Measurements from ENCODE around the gene ASIC4. TPM values are rescaled to one million over a fixed set of nuclear protein-coding genes. Genes with fewer than 3 reads are reported as not detected.

The ASIC4 gene
- total RNA-seq, 1 donor from 2014 or later, result not detected

GRCh38 chr2:219570924-219571310 is 56.6 kb downstream of the ASIC4 start:
- ATAC-seq (ENCODE audit: poor library complexity) (peak; percentile 10), DNase-seq (no peak)
- intact Hi-C loops (cut with DNase I), result no loop called here

GRCh38 chr2:219571311-219572236 is 57.3 kb downstream of the ASIC4 start, which contains the start of gene OBSL1:
Gene OBSL1, minus strand, starts transcription at chr2:219571539. Its CDS starts 307 bp downstream, at chr2:219571232.
- ATAC-seq (ENCODE audit: poor library complexity) (peak; percentile 86), DNase-seq (peak; percentile 88)
- intact Hi-C loops (cut with DNase I), result no loop called here

- ATAC-seq (ENCODE audit: poor library complexity), result no peak
- DNase-seq, result no peak
- intact Hi-C loops (cut with DNase I), result no loop called here
Observed at GRCh38 chr2:219572237-219573001, 58.1 kb downstream of the ASIC4 start, which contains the start of gene INHA. Gene INHA, plus strand, starts transcription at chr2:219572310. Its CDS starts 65 bp downstream, at chr2:219572375.

GRCh38 chr2:219573166-219573565 is 58.9 kb downstream of the ASIC4 start:
- intact Hi-C loops (cut with DNase I), result no loop called here
- DNase-seq, result no peak
- no peak for ATAC-seq (ENCODE audit: poor library complexity)

GRCh38 chr2:219574484-219575311 is 60.4 kb downstream of the ASIC4 start:
- DNase-seq, result no peak
- ATAC-seq (ENCODE audit: poor library complexity), result no peak
- intact Hi-C loops (cut with DNase I), result no loop called here

- intact Hi-C loops (cut with DNase I), result no loop called here
- ATAC-seq (ENCODE audit: poor library complexity), result no peak
- no peak for DNase-seq
Observed at GRCh38 chr2:219575566-219576504, 61.6 kb downstream of the ASIC4 start.

GRCh38 chr2:219576505-219577388 is 62.5 kb downstream of the ASIC4 start:
- intact Hi-C loops (cut with DNase I), result no loop called here
- ATAC-seq (ENCODE audit: poor library complexity), result no peak
- DNase-seq, result no peak

GRCh38 chr2:219578811-219579613 is 64.7 kb downstream of the ASIC4 start:
- DNase-seq (no peak), ATAC-seq (ENCODE audit: poor library complexity) (no peak)
- intact Hi-C loops (cut with DNase I), result no loop called here

- ATAC-seq (ENCODE audit: poor library complexity) (no peak), DNase-seq (no peak)
- intact Hi-C loops (cut with DNase I), result no loop called here
Observed at GRCh38 chr2:219581346-219581745, 67.1 kb downstream of the ASIC4 start.

Small RNA genes lying within 50 kb of the gene (microRNA-seq; reads per million reads assigned to microRNA genes)
- gene MIR3132, result 5.5 reads per million, percentile 15 among the genes with 10 or more reads in this experiment

Other genes with a start within 250 kb of the ASIC4 start
- gene DNAJB2, start 235.1 kb upstream of the ASIC4 start, total RNA-seq, result 83.3 TPM
- gene PTPRN, start 205.1 kb upstream of the ASIC4 start, total RNA-seq, result not detected
- gene RESP18, start 181.7 kb upstream of the ASIC4 start, total RNA-seq, result not detected
- 76.5 TPM for gene DNPEP, start 126.6 kb upstream of the ASIC4 start, total RNA-seq
- gene DES, start 96.1 kb upstream of the ASIC4 start, total RNA-seq, result 12,920 TPM
- gene SPEG, start 79.6 kb upstream of the ASIC4 start, total RNA-seq, result 103 TPM
- 22.3 TPM for gene GMPPA, start 15.6 kb upstream of the ASIC4 start, total RNA-seq
- 85.9 TPM for gene CHPF, start 29.3 kb downstream of the ASIC4 start, total RNA-seq
- gene TMEM198, start 29.5 kb downstream of the ASIC4 start, total RNA-seq, result 2.6 TPM
- gene OBSL1, start 57.1 kb downstream of the ASIC4 start, total RNA-seq, result 165 TPM
- gene INHA, start 57.8 kb downstream of the ASIC4 start, total RNA-seq, result 2.6 TPM
- 15.6 TPM for gene STK11IP, start 83.4 kb downstream of the ASIC4 start, total RNA-seq
- gene SLC4A3, start 113.1 kb downstream of the ASIC4 start, total RNA-seq, result 503 TPM

All from Right ventricle myocardium superior (tissue), 1 donor.